Activated T-helper 2 cell treated with anti-CD3 and anti-CD28 coated beads, Interferon-gamma antibody, Interleukin-2, Interleukin-4, amounts not matched to agents 10 μg/mL and 5 μg/mL and 100 μg/mL, durations not matched to agents 14 hours and 24 hours and 36 hours (primary cell): ENCODE results near the gene GRK2. TPM values are rescaled to one million over a fixed set of nuclear protein-coding genes. Genes with fewer than 3 reads are reported as not detected.
A peak's percentile ranks its signal among the peaks of the same experiment; 100 is the strongest.

Source experiments
- DNase-seq: peaks from one replicate; pipeline ENCODE4 v3.0.0; 2021; ENCODE audit warnings: low spot score
- H3K27ac Mint-ChIP-seq: one replicate; pipeline ENCODE4 v1.8.0; 2021; ENCODE audit warnings: mixed read lengths
- H3K27me3 Mint-ChIP-seq: one replicate; pipeline ENCODE4 v1.8.0; 2021; ENCODE audit warnings: low read depth, mixed read lengths
- H3K36me3 Mint-ChIP-seq: one replicate; pipeline ENCODE4 v1.8.0; 2021; ENCODE audit warnings: low read depth, mixed read lengths
- H3K4me1 Mint-ChIP-seq: one replicate; pipeline ENCODE4 v1.8.0; 2021; ENCODE audit warnings: low read depth, mixed read lengths
- H3K4me3 Mint-ChIP-seq: one replicate; pipeline ENCODE4 v1.8.0; 2021; ENCODE audit warnings: low read depth, mild to moderate bottlenecking, moderate library complexity, mixed read lengths
- H3K9me3 Mint-ChIP-seq: one replicate; pipeline ENCODE4 v1.8.0; 2021; ENCODE audit warnings: mixed read lengths
- intact Hi-C: fragments of 100-400 bp; cut with micrococcal nuclease; formaldehyde crosslinking; loops from one replicate; pipeline ENCODE4 v1.15.1; 2023
- total RNA-seq: library from RNA; stranded (reverse); gene quantifications from 2 replicates; pipeline ENCODE4 v1.2.3, GENCODE V29; 2022

GRK2 gene
- total RNA-seq, 1 donor from 2014 or later: 282 TPM

GRCh38 chr11:67243051-67243450 is 23.2 kb upstream of the GRK2 start:
- Mint-ChIP-seq H3K27ac (peak overlapping the region; percentile 20), H3K27me3 (no peaks in the 10 kb centered on the region), H3K4me3 (peak overlapping the region; percentile 99), H3K4me1 (peaks cover 32% of the 10 kb centered on the region), H3K36me3 (peaks cover 73% of the 10 kb centered on the region), H3K9me3 (no peaks in the 10 kb centered on the region)
- no peak for DNase-seq
- intact Hi-C loops: no loop called here

DNA sequence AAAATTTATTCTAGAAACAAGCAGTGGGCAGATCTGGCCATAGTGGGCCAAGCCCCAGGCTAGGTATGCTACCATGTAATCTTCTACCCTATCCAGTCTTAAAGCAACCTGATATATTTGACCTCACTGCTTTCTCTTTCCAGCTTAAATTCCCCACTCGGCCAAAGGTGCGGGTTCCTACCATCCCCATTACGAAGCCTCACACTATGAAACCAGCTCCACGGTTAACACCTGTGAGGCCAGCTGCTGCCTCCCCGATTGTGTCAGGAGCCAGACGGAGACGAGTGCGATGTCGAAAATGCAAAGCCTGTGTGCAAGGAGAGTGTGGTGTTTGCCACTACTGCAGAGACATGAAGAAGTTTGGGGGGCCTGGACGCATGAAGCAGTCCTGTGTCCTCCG is 21.2 kb upstream of the GRK2 start:
- Mint-ChIP-seq H3K36me3 (peaks cover 91% of the 10 kb centered on the region), H3K27me3 (no peaks in the 10 kb centered on the region), H3K4me3 (no peak overlapping the region), H3K4me1 (peaks cover 31% of the 10 kb centered on the region), H3K9me3 (no peaks in the 10 kb centered on the region), H3K27ac (no peak overlapping the region)
- intact Hi-C loops: no loop called here
- DNase-seq: no peak

GRCh38 chr11:67247946-67248550 is 18.2 kb upstream of the GRK2 start:
- Mint-ChIP-seq H3K27me3 (no peaks in the 10 kb centered on the region), H3K4me3 (no peak overlapping the region), H3K27ac (no peak overlapping the region), H3K36me3 (peaks cover 95% of the 10 kb centered on the region), H3K9me3 (no peaks in the 10 kb centered on the region), H3K4me1 (peaks cover 26% of the 10 kb centered on the region)
- DNase-seq: no peak
- intact Hi-C loops: no loop called here

DNA sequence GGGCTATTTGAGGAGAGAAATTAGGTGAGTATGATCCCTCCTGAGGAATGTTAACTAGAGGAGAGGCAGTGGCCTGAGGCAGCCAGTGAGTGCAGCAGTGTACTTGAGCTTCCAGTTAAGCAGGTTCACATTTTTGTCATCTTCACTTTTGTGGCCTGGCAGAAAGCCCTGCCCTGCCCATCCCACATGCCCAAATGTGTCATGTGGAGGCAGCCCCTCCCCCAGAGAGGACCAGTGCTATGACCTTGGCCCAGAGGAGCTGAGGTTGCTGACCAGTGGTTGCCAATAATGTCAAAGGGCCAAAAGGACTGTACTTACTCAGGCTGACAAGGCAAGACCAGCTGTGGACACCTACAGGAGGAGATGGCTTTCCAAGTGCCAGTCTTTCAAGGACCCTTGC is 17.6 kb upstream of the GRK2 start:
- no peak for DNase-seq
- H3K4me1 Mint-ChIP-seq: peaks cover 29% of the 10 kb centered on the region
- intact Hi-C loops: no loop called here
- H3K27ac Mint-ChIP-seq: no peak overlapping the region
- no peak overlapping the region for H3K4me3 Mint-ChIP-seq
- no peaks in the 10 kb centered on the region for H3K9me3 Mint-ChIP-seq
- H3K36me3 Mint-ChIP-seq: peaks cover 95% of the 10 kb centered on the region
- H3K27me3 Mint-ChIP-seq: no peaks in the 10 kb centered on the region

GRCh38 chr11:67250059-67251043 is 15.9 kb upstream of the GRK2 start:
- Mint-ChIP-seq H3K4me1 (peaks cover 26% of the 10 kb centered on the region), H3K36me3 (peaks cover 97% of the 10 kb centered on the region), H3K27ac (no peak overlapping the region), H3K27me3 (no peaks in the 10 kb centered on the region), H3K9me3 (no peaks in the 10 kb centered on the region), H3K4me3 (no peak overlapping the region)
- intact Hi-C loops: no loop called here
- DNase-seq: no peak

DNA sequence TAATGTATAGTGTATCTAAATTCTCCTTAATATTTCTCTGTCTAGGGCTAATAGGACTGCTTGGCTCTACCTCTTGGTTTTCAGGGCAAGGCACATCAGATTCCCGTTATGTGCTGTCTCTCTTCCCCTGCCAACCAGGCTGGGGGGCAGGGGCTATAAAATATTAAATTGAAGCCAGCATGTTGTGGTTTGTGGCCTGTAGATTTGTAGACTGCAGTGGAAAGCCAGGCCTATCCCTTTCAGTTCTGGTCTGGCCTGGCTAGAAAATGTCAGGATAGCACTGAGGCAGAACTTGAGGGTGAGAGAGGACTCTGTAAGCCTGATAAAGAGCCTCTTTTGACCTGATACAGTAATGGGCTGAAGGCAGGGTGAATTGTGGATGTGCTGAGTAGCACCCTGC is 14.4 kb upstream of the GRK2 start:
- Mint-ChIP-seq H3K36me3 (peaks cover 98% of the 10 kb centered on the region), H3K9me3 (no peaks in the 10 kb centered on the region), H3K27ac (no peak overlapping the region), H3K4me3 (no peak overlapping the region), H3K27me3 (no peaks in the 10 kb centered on the region), H3K4me1 (peaks cover 24% of the 10 kb centered on the region)
- DNase-seq: no peak
- intact Hi-C loops: no loop called here

DNA sequence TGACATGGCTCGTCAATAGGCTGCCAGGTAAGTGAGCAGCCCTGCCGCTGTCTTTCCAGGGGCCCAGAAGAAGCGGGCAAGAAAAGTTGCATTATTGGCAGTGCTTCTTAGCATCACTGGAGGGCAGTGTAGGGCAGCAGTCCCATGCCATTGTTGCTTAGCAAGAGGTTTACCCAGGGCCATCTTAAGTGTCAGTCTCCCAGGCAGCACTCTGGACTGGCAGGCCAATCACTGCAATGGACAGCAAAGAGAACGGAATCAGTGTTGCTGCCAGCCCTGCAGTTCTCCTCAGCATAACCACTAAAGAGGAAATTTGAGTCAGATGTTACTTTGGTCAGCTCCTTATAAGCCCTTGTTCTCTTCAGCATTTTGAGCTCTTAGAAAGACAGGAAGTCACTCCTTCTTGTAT is 13.4 kb upstream of the GRK2 start:
- intact Hi-C loops: no loop called here
- Mint-ChIP-seq H3K4me1 (peaks cover 24% of the 10 kb centered on the region), H3K4me3 (no peak overlapping the region), H3K36me3 (peaks cover 95% of the 10 kb centered on the region), H3K9me3 (no peaks in the 10 kb centered on the region), H3K27me3 (no peaks in the 10 kb centered on the region), H3K27ac (no peak overlapping the region)
- no peak for DNase-seq

DNA sequence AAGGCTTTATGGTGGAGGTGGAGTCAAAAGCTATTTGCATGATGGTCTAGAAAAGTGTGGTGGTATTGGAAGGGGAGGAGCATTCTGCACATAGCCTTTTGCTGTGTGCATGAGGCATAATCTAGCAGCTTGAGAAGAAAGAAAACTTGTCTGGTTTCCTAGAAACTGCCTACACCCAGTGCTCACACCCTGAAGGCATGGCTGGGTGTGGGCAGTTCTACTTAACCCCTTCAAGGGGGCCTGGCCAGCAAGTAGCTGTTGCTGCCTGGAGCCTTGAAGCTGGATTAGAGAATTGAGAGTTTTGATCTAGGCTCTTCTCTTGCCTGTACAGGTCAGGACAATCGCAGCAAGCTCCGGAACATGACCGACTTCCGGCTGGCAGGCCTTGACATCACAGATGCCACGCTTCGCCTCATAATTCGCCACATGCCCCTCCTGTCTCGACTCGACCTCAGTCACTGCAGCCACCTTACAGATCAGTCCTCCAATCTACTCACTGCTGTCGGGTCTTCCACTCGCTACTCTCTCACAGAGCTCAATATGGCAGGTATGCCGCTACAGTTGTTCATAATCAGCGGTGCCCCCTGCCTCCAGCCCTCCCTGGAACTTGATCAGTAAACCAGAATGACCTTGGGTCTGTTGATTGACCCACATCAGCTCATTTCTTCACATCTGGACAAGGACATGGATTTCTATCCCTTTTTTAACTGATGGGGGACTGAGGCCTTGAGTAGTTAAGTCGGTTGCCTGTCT is 12.2 kb upstream of the GRK2 start:
- intact Hi-C loops: no loop called here
- Mint-ChIP-seq H3K4me3 (no peak overlapping the region), H3K4me1 (peaks cover 26% of the 10 kb centered on the region), H3K36me3 (peaks cover 87% of the 10 kb centered on the region), H3K27me3 (no peaks in the 10 kb centered on the region), H3K27ac (peak overlapping the region; percentile 7), H3K9me3 (no peaks in the 10 kb centered on the region)
- DNase-seq: no peak

- intact Hi-C loops: no loop called here
- Mint-ChIP-seq H3K27me3 (no peaks in the 10 kb centered on the region), H3K4me3 (no peak overlapping the region), H3K27ac (no peak overlapping the region), H3K36me3 (peaks cover 81% of the 10 kb centered on the region), H3K4me1 (peaks cover 21% of the 10 kb centered on the region), H3K9me3 (no peaks in the 10 kb centered on the region)
- no peak for DNase-seq
Observed at GRCh38 chr11:67254798-67255197, 11.5 kb upstream of the GRK2 start.

DNA sequence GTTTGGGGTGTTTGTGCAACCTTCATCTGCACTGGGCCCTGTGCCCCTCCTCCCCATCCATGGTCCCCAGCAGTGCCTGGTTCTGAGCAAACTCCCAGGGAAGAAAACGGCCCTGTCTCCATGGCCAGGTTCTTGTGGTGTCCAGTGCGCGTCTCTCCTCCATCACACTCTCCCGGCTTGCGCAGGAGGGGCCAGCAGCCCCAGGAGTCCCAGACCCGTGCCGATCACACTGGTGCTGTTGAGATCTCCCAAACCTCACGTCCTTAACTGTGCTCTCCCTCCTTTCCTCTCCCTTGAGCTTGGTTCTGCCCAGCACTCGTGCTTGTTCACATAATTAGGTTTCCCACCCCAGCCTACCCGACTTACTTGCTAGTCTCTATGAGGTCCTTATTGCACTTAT is 10.9 kb upstream of the GRK2 start:
- H3K4me3 Mint-ChIP-seq: no peak overlapping the region
- DNase-seq: no peak
- no peaks in the 10 kb centered on the region for H3K9me3 Mint-ChIP-seq
- intact Hi-C loops: no loop called here
- H3K27ac Mint-ChIP-seq: peak overlapping the region; percentile 32
- no peaks in the 10 kb centered on the region for H3K27me3 Mint-ChIP-seq
- peaks cover 21% of the 10 kb centered on the region for H3K4me1 Mint-ChIP-seq
- peaks cover 76% of the 10 kb centered on the region for H3K36me3 Mint-ChIP-seq

- H3K27me3 Mint-ChIP-seq: no peaks in the 10 kb centered on the region
- intact Hi-C loops: no loop called here
- H3K27ac Mint-ChIP-seq: peak overlapping the region; percentile 32
- H3K4me1 Mint-ChIP-seq: peaks cover 21% of the 10 kb centered on the region
- peaks cover 70% of the 10 kb centered on the region for H3K36me3 Mint-ChIP-seq
- no peak for DNase-seq
- H3K4me3 Mint-ChIP-seq: no peak overlapping the region
- H3K9me3 Mint-ChIP-seq: no peaks in the 10 kb centered on the region
Observed at GRCh38 chr11:67255864-67256263, 10.4 kb upstream of the GRK2 start.

- Mint-ChIP-seq H3K27me3 (no peaks in the 10 kb centered on the region), H3K27ac (no peak overlapping the region), H3K4me3 (no peak overlapping the region), H3K9me3 (no peaks in the 10 kb centered on the region), H3K4me1 (peaks cover 21% of the 10 kb centered on the region), H3K36me3 (peaks cover 63% of the 10 kb centered on the region)
- DNase-seq: no peak
- intact Hi-C loops: no loop called here
Observed at GRCh38 chr11:67256477-67257135, 9.7 kb upstream of the GRK2 start.
